Ectodermal cell (in vitro differentiated cells): ENCODE measurements around the gene SERPINB1.

Experiments used
- H3K27ac ChIP-seq: 2 replicates; pipeline ENCODE4 v1.7.0; 2013; ENCODE audit warnings: mild to moderate bottlenecking, low read depth, low read length; ENCODE audit not compliant: insufficient read depth, poor library complexity, severe bottlenecking
- H3K27me3 ChIP-seq: 2 replicates; pipeline ENCODE4 v1.7.0; 2013; ENCODE audit warnings: mild to moderate bottlenecking, low read length; ENCODE audit not compliant: insufficient read depth, control insufficient read depth, poor library complexity, severe bottlenecking
- H3K36me3 ChIP-seq: one replicate; pipeline ENCODE4 v1.7.0; 2013; ENCODE audit warnings: low read length; ENCODE audit not compliant: control insufficient read depth, insufficient read depth
- H3K4me1 ChIP-seq: one replicate; pipeline ENCODE4 v1.7.0; 2013; ENCODE audit warnings: low read length; ENCODE audit not compliant: control insufficient read depth, insufficient read depth
- H3K4me3 ChIP-seq: 2 replicates; pipeline ENCODE4 v1.7.0; 2013; ENCODE audit warnings: low read depth, low read length, control low read depth; ENCODE audit not compliant: insufficient read depth
- H3K9me3 ChIP-seq: 2 replicates; pipeline ENCODE4 v1.7.0; 2013; ENCODE audit warnings: mild to moderate bottlenecking, low read length, moderate library complexity; ENCODE audit not compliant: control insufficient read depth
- WGBS, 2 experiments: methylation state at CpG; one replicate each; pipeline ENCODE4 v1.1.7; 2013; ENCODE audit warnings: missing lambda C conversion rate in 2 of 2; 5-methylcytosine and 5-hydroxymethylcytosine counted together

SERPINB1 gene

GRCh38 chr6:2819115-2819514 lies 22.5 kb downstream of the SERPINB1 start:
- no peaks in the 10 kb centered on the region for H3K4me1 ChIP-seq
- H3K36me3 ChIP-seq = no peaks in the 10 kb centered on the region
- H3K9me3 ChIP-seq = no peaks in the 10 kb centered on the region
- 94 to 96% methylated on average over 5 of the region's 5 CpGs for WGBS, 2 experiments
- H3K27me3 ChIP-seq = no peaks in the 10 kb centered on the region
- H3K4me3 ChIP-seq = no peak overlapping the region
- no peak overlapping the region for H3K27ac ChIP-seq

GRCh38 chr6:2818593-2818992 lies 23.1 kb downstream of the SERPINB1 start:
- 95 to 100% methylated on average over 3 of the region's 3 CpGs for WGBS, 2 experiments
- H3K4me1 ChIP-seq = no peaks in the 10 kb centered on the region
- no peaks in the 10 kb centered on the region for H3K36me3 ChIP-seq
- H3K27ac ChIP-seq = no peak overlapping the region
- no peak overlapping the region for H3K4me3 ChIP-seq
- no peaks in the 10 kb centered on the region for H3K27me3 ChIP-seq
- no peaks in the 10 kb centered on the region for H3K9me3 ChIP-seq

- 89 to 94% methylated on average over 4 of the region's 4 CpGs for WGBS, 2 experiments
- Histone ChIP-seq H3K27ac (no peak overlapping the region), H3K4me1 (no peaks in the 10 kb centered on the region), H3K9me3 (no peaks in the 10 kb centered on the region), H3K27me3 (no peaks in the 10 kb centered on the region), H3K4me3 (no peak overlapping the region), H3K36me3 (no peaks in the 10 kb centered on the region)
Measured at GRCh38 chr6:2817903-2818443, 23.7 kb downstream of the SERPINB1 start.

- H3K27me3 ChIP-seq = no peaks in the 10 kb centered on the region
- no peak overlapping the region for H3K4me3 ChIP-seq
- no peaks in the 10 kb centered on the region for H3K4me1 ChIP-seq
- no peaks in the 10 kb centered on the region for H3K36me3 ChIP-seq
- H3K9me3 ChIP-seq = no peaks in the 10 kb centered on the region
- H3K27ac ChIP-seq = no peak overlapping the region
Measured at GRCh38 chr6:2816158-2816557, 25.5 kb downstream of the SERPINB1 start.

- WGBS, 2 experiments = 100% methylated on average over 1 of the region's 3 CpGs
- Histone ChIP-seq H3K36me3 (no peaks in the 10 kb centered on the region), H3K4me1 (no peaks in the 10 kb centered on the region), H3K27me3 (no peaks in the 10 kb centered on the region), H3K27ac (no peak overlapping the region), H3K4me3 (no peak overlapping the region), H3K9me3 (no peaks in the 10 kb centered on the region)
Measured at GRCh38 chr6:2812695-2813094, 29.0 kb downstream of the SERPINB1 start.

GRCh38 chr6:2810092-2810671 lies 31.5 kb downstream of the SERPINB1 start:
- Histone ChIP-seq H3K36me3 (no peaks in the 10 kb centered on the region), H3K4me3 (no peak overlapping the region), H3K27me3 (no peaks in the 10 kb centered on the region), H3K4me1 (no peaks in the 10 kb centered on the region), H3K9me3 (no peaks in the 10 kb centered on the region), H3K27ac (no peak overlapping the region)
- WGBS, 2 experiments = 89% methylated on average over 9 of the region's 9 CpGs

- Histone ChIP-seq H3K27me3 (no peaks in the 10 kb centered on the region), H3K27ac (no peak overlapping the region), H3K9me3 (no peaks in the 10 kb centered on the region), H3K36me3 (no peaks in the 10 kb centered on the region), H3K4me3 (no peak overlapping the region), H3K4me1 (no peaks in the 10 kb centered on the region)
- WGBS, 2 experiments = 92 to 97% methylated on average over 2 of the region's 2 CpGs
Measured at GRCh38 chr6:2809015-2809414, 32.6 kb downstream of the SERPINB1 start.

GRCh38 chr6:2807342-2808090 lies 34.1 kb downstream of the SERPINB1 start:
- Histone ChIP-seq H3K27ac (no peak overlapping the region), H3K27me3 (no peaks in the 10 kb centered on the region), H3K36me3 (no peaks in the 10 kb centered on the region), H3K4me1 (no peaks in the 10 kb centered on the region), H3K9me3 (no peaks in the 10 kb centered on the region), H3K4me3 (no peak overlapping the region)
- WGBS, 2 experiments = 84% methylated on average over 9 of the region's 9 CpGs

GRCh38 chr6:2806644-2807043 lies 35.0 kb downstream of the SERPINB1 start:
- WGBS, 2 experiments = 86 to 93% methylated on average over 3 of the region's 3 CpGs
- Histone ChIP-seq H3K27me3 (no peaks in the 10 kb centered on the region), H3K4me1 (no peaks in the 10 kb centered on the region), H3K4me3 (no peak overlapping the region), H3K9me3 (no peaks in the 10 kb centered on the region), H3K27ac (no peak overlapping the region), H3K36me3 (no peaks in the 10 kb centered on the region)

- no peaks in the 10 kb centered on the region for H3K4me1 ChIP-seq
- 92 to 94% methylated on average over 14 of the region's 14 CpGs for WGBS, 2 experiments
- H3K4me3 ChIP-seq = no peak overlapping the region
- H3K9me3 ChIP-seq = no peaks in the 10 kb centered on the region
- H3K27ac ChIP-seq = no peak overlapping the region
- no peaks in the 10 kb centered on the region for H3K27me3 ChIP-seq
- no peaks in the 10 kb centered on the region for H3K36me3 ChIP-seq
Measured at GRCh38 chr6:2805031-2805430, 36.6 kb downstream of the SERPINB1 start.
